Liver (tissue), 9 donors: ENCODE results near the gene RPLP2. TPM values are rescaled to one million over a fixed set of nuclear protein-coding genes. Genes with fewer than 3 reads are reported as not detected.
A peak's percentile ranks its signal among the peaks of the same experiment; 100 is the strongest.

Source experiments
- DNase-seq: peaks from one replicate; pipeline ENCODE4 v3.0.0-alpha.2; 2017; ENCODE audit warnings: low spot score
- H3K27ac ChIP-seq, 2 donors: one replicate each; pipeline ENCODE4 v1.7.0; 2013; ENCODE audit warnings: inconsistent platforms in 2 of 2, low read length in 2 of 2, control low read depth in 1 of 2, low read depth in 1 of 2, mild to moderate bottlenecking in 1 of 2
- H3K27me3 ChIP-seq, 4 donors: one replicate each; pipeline versions ENCODE4 v1.6.1 to v1.7.0; 2013; ENCODE audit warnings: low read length in 3 of 4, inconsistent platforms in 1 of 4, mild to moderate bottlenecking in 1 of 4, moderate library complexity in 1 of 4; ENCODE audit not compliant: control insufficient read depth in 4 of 4, insufficient read depth in 4 of 4
- H3K36me3 ChIP-seq, 4 donors: one replicate each; pipeline versions ENCODE4 v1.6.1 to v1.7.0; 2013; ENCODE audit warnings: low read length in 3 of 4, mild to moderate bottlenecking in 3 of 4, low read depth in 1 of 4, moderate library complexity in 1 of 4; ENCODE audit not compliant: control insufficient read depth in 4 of 4, insufficient read depth in 3 of 4
- H3K4me1 ChIP-seq, 4 donors: one replicate each; pipeline versions ENCODE4 v1.6.1 to v1.7.0; 2013; ENCODE audit warnings: low read length in 3 of 4, mild to moderate bottlenecking in 3 of 4, moderate library complexity in 1 of 4; ENCODE audit not compliant: control insufficient read depth in 4 of 4, insufficient read depth in 4 of 4
- H3K4me3 ChIP-seq, 3 donors: one replicate each; pipeline versions ENCODE4 v1.6.1 to v1.7.0; 2013; ENCODE audit warnings: low read length in 3 of 3, control low read depth in 1 of 3, low read depth in 1 of 3, mild to moderate bottlenecking in 1 of 3
- H3K9ac ChIP-seq, 2 donors: one replicate each; pipeline ENCODE4 v1.7.0; 2013; ENCODE audit warnings: low read length in 2 of 2, mild to moderate bottlenecking in 2 of 2, moderate library complexity in 2 of 2, control low read depth in 1 of 2, low read depth in 1 of 2
- H3K9me3 ChIP-seq, 4 donors: one replicate each; pipeline versions ENCODE4 v1.6.1 to v1.7.0; 2013; ENCODE audit warnings: low read length in 3 of 4; ENCODE audit not compliant: control insufficient read depth in 4 of 4
- CTCF ChIP-seq: fragments of 150-350 bp; IDR thresholded peaks from 2 replicates; pipeline ENCODE4 v1.5.1; 2017; ENCODE audit warnings: improper control_type of control experiment, low read depth, low read length; ENCODE audit not compliant: missing input control
- EGR1 ChIP-seq, 2 donors: IDR thresholded peaks; 2 replicates each; pipeline ENCODE4 v1.6.1; 2016 to 2018; ENCODE audit warnings: antibody characterized with exemption in 2 of 2, low read depth in 2 of 2
- FOXA1 ChIP-seq: IDR thresholded peaks from 2 replicates; pipeline ENCODE4 v1.6.1; 2016; ENCODE audit warnings: antibody characterized with exemption
- FOXA2 ChIP-seq: IDR thresholded peaks from 2 replicates; pipeline ENCODE4 v1.6.1; 2016; ENCODE audit warnings: antibody characterized with exemption
- GABPA ChIP-seq, 2 donors: IDR thresholded peaks in 1 of 2; conservative IDR thresholded peaks in 1 of 2; 2 replicates each; pipeline ENCODE4 v1.6.1; 2016; ENCODE audit warnings: antibody characterized with exemption in 2 of 2, mild to moderate bottlenecking in 1 of 2, moderate library complexity in 1 of 2
- HNF4A ChIP-seq, 2 donors: conservative IDR thresholded peaks; 2 replicates each; pipeline ENCODE4 v1.6.1; 2016; ENCODE audit warnings: antibody characterized with exemption in 2 of 2, mild to moderate bottlenecking in 2 of 2
- HNF4G ChIP-seq: IDR thresholded peaks from 2 replicates; pipeline ENCODE4 v1.6.1; 2016; ENCODE audit warnings: antibody characterized with exemption
- JUND ChIP-seq, 2 donors: IDR thresholded peaks; 2 replicates each; pipeline ENCODE4 v1.6.1; 2016; ENCODE audit warnings: antibody characterized with exemption in 2 of 2
- MAX ChIP-seq: IDR thresholded peaks from 2 replicates; pipeline ENCODE4 v1.6.1; 2016; ENCODE audit warnings: antibody characterized with exemption
- RAD21 ChIP-seq, 2 donors: IDR thresholded peaks; 2 replicates each; pipeline ENCODE4 v1.6.1; 2016; ENCODE audit warnings: antibody characterized with exemption in 2 of 2, mild to moderate bottlenecking in 2 of 2
- RXRA ChIP-seq, 2 donors: IDR thresholded peaks; 2 replicates each; pipeline ENCODE4 v1.6.1; 2017 to 2018; ENCODE audit warnings: antibody characterized with exemption in 2 of 2, mild to moderate bottlenecking in 1 of 2
- SP1 ChIP-seq: IDR thresholded peaks from 2 replicates; pipeline ENCODE4 v1.6.1; 2018; ENCODE audit warnings: antibody characterized with exemption, mild to moderate bottlenecking
- YY1 ChIP-seq: IDR thresholded peaks from 2 replicates; pipeline ENCODE4 v1.6.1; 2016; ENCODE audit warnings: antibody characterized with exemption, mild to moderate bottlenecking
- WGBS: extraction: QIAGEN DNeasy Blood & Tissue Kit; methylation state at CpG from one replicate; pipeline ENCODE4 v1.1.7; 2013; 5-methylcytosine and 5-hydroxymethylcytosine counted together
- polyA plus RNA-seq, 2 donors: library from polyadenylated mRNA; stranded (reverse) in 1 of 2; unstranded in 1 of 2; fragments of 200-250 nt in 1 of 2; fragments of >200 nt in 1 of 2; fragmentation: Nextera tagmentation in 1 of 2; extraction: Ambion mirVana in 1 of 2; gene quantifications; one replicate each; pipeline versions ENCODE4 v1.2.1 to v1.2.3, GENCODE V29; 2013 to 2015
- total RNA-seq, 2 donors: library from RNA; depleted of rRNA; stranded (reverse); fragments of >200 nt; gene quantifications; one replicate each; pipeline ENCODE4 v1.2.3, GENCODE V29; 2014
- TF ChIP-seq, protein P1 (sequence below): IDR thresholded peaks from 2 replicates; pipeline ENCODE4 v1.6.1; 2016; ENCODE audit warnings: antibody characterized with exemption
- TF ChIP-seq, protein P2 (sequence below): IDR thresholded peaks from 2 replicates; pipeline ENCODE4 v1.6.1; 2016; ENCODE audit warnings: antibody characterized with exemption
- donor health status: healthy.
- donor health status: healthy.
- donor health status: healthy.
- donor health status: healthy.
- donor health status: healthy.

Gene RPLP2
- total and polyA plus RNA-seq, 4 donors, result 59.8 to 476 (median 285) TPM

DNA sequence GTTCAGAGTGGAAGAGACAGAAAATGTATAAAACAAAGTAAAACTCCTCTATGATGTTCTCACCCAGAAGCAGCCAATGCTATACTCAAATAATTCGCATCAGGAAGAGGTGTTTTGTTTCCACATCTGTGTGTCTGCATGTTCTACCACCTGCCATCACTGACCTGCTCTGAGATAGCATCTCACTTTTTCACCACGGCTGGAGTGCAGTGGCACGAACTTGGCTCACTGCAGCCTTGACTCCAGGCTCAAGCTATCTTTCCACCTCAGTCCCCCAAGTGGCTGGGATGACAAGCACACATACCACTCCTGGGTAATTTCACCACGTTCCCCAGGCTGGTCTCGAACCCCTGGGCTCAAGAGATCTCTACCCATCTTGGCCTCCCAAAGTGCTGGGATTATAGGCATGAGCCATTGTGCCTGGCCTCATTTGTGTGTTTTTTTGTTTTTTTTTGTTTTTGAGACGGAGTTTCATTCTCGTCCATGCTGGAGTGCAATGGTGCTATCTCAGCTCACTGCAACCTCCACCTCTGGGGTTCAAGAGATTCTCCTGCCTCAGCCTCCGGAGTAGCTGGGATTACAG is 48.1 kb upstream of the RPLP2 start:
- H3K36me3 ChIP-seq, result peaks cover 23 to 56% (median 30%) of the 10 kb centered on the region in 4 donors
- no peak overlapping the region for H3K9ac ChIP-seq
- H3K27me3 ChIP-seq, result no peaks in the 10 kb centered on the region
- no peak overlapping the region for H3K27ac ChIP-seq
- no peak overlapping the region for H3K4me3 ChIP-seq
- TF ChIP-seq HNF4G (no peak), YY1 (no peak), RAD21 (IDR thresholded peaks at IDR 0.05) (no peak), JUND (IDR thresholded peaks at IDR 0.05) (no peak), MAX (no peak), FOXA2 (no peak), GABPA (IDR thresholded peaks at IDR 0.05 in 1 of 2, conservative IDR thresholded peaks at IDR 0.05 in 1 of 2) (no peak), SP1 (no peak), FOXA1 (no peak), EGR1 (IDR thresholded peaks at IDR 0.05; ENCODE audit: low read depth in 2 of 2) (no peak), RXRA (IDR thresholded peaks at IDR 0.05) (no peak)
- TF ChIP-seq, protein P1, sequence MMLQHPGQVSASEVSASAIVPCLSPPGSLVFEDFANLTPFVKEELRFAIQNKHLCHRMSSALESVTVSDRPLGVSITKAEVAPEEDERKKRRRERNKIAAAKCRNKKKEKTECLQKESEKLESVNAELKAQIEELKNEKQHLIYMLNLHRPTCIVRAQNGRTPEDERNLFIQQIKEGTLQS, result no peak
- 96% methylated on average over 8 of the region's 8 CpGs for WGBS
- no peaks in the 10 kb centered on the region for H3K9me3 ChIP-seq
- peaks cover 0 to 8% (median 8%) of the 10 kb centered on the region in 4 donors for H3K4me1 ChIP-seq
- DNase-seq, result no peak

- peaks cover 23 to 56% (median 30%) of the 10 kb centered on the region in 4 donors for H3K36me3 ChIP-seq
- H3K4me3 ChIP-seq, result no peak overlapping the region
- no peaks in the 10 kb centered on the region for H3K27me3 ChIP-seq
- 63% methylated on average over 10 of the region's 10 CpGs for WGBS
- no peak for DNase-seq
- TF ChIP-seq, protein P2, sequence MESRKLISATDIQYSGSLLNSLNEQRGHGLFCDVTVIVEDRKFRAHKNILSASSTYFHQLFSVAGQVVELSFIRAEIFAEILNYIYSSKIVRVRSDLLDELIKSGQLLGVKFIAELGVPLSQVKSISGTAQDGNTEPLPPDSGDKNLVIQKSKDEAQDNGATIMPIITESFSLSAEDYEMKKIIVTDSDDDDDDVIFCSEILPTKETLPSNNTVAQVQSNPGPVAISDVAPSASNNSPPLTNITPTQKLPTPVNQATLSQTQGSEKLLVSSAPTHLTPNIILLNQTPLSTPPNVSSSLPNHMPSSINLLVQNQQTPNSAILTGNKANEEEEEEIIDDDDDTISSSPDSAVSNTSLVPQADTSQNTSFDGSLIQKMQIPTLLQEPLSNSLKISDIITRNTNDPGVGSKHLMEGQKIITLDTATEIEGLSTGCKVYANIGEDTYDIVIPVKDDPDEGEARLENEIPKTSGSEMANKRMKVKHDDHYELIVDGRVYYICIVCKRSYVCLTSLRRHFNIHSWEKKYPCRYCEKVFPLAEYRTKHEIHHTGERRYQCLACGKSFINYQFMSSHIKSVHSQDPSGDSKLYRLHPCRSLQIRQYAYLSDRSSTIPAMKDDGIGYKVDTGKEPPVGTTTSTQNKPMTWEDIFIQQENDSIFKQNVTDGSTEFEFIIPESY, result no peak
- TF ChIP-seq SP1 (no peak), MAX (no peak), CTCF (peak; percentile 1), HNF4A (conservative IDR thresholded peaks at IDR 0.05) (peak in 1 of 2 donors; percentile 53), GABPA (IDR thresholded peaks at IDR 0.05 in 1 of 2, conservative IDR thresholded peaks at IDR 0.05 in 1 of 2) (no peak), RXRA (IDR thresholded peaks at IDR 0.05) (peak in 1 of 2 donors; percentile 34), RAD21 (IDR thresholded peaks at IDR 0.05) (no peak)
- H3K27ac ChIP-seq, result peak overlapping the region in 1 of 2 donors; percentile 49
- no peak overlapping the region for H3K9ac ChIP-seq
- H3K4me1 ChIP-seq, result peaks cover 0 to 8% (median 8%) of the 10 kb centered on the region in 4 donors
- H3K9me3 ChIP-seq, result no peaks in the 10 kb centered on the region
Observed at GRCh38 chr11:762421-763072, 47.2 kb upstream of the RPLP2 start.
